ENCODE results near the gene TBCCD1.

GRCh38 chr3:186589121-186589520, 22.0 kb upstream of the TBCCD1 start:
- TF ChIP-seq CTCF (IDR thresholded peaks at IDR 0.05) (no peak), POLR2A (IDR thresholded peaks at IDR 0.05) (no peak)

Data from ovary (tissue), 3 donors.